SHP77 (cell line): ENCODE results near the gene ATP11A.

Experiments used
- DNase-seq, 2 experiments: peaks; one replicate each; lab custom pipeline; 2025; lab: John Stamatoyannopoulos, UW

ATP11A gene

GRCh38 chr13:112761701-112762689 is 72.2 kb downstream of the ATP11A start:
- no peak for DNase-seq

GRCh38 chr13:112762690-112763080 is 72.8 kb downstream of the ATP11A start:
- no peak for DNase-seq

- DNase-seq, result no peak
Observed at GRCh38 chr13:112764028-112764427, 74.2 kb downstream of the ATP11A start.

- DNase-seq, result no peak
Observed at GRCh38 chr13:112764864-112765561, 75.2 kb downstream of the ATP11A start.

- no peak for DNase-seq
Observed at GRCh38 chr13:112765731-112766130, 75.9 kb downstream of the ATP11A start.

GRCh38 chr13:112766336-112766735 is 76.5 kb downstream of the ATP11A start:
- no peak for DNase-seq

GRCh38 chr13:112767506-112768471 is 78.0 kb downstream of the ATP11A start:
- no peak for DNase-seq

- DNase-seq, result no peak
Observed at GRCh38 chr13:112768795-112769481, 79.1 kb downstream of the ATP11A start.

- no peak for DNase-seq
Observed at GRCh38 chr13:112769615-112770014, 79.8 kb downstream of the ATP11A start.

- no peak for DNase-seq
Observed at GRCh38 chr13:112770504-112770903, 80.7 kb downstream of the ATP11A start.

- DNase-seq, result no peak
Observed at GRCh38 chr13:112771139-112771876, 81.5 kb downstream of the ATP11A start.

- no peak for DNase-seq
Observed at GRCh38 chr13:112771877-112772538, 82.2 kb downstream of the ATP11A start.

- DNase-seq, result no peak
Observed at GRCh38 chr13:112772539-112772909, 82.7 kb downstream of the ATP11A start.

- no peak for DNase-seq
Observed at GRCh38 chr13:112772929-112773328, 83.1 kb downstream of the ATP11A start.

- no peak for DNase-seq
Observed at GRCh38 chr13:112773601-112774447, 84.0 kb downstream of the ATP11A start.

GRCh38 chr13:112774448-112774792 is 84.6 kb downstream of the ATP11A start:
- DNase-seq, result no peak

- DNase-seq, result no peak
Observed at GRCh38 chr13:112774829-112775565, 85.2 kb downstream of the ATP11A start.

GRCh38 chr13:112775791-112776279 is 86.0 kb downstream of the ATP11A start:
- no peak for DNase-seq
